Activated T-cell treated with anti-CD3 and anti-CD28 coated beads, Interleukin-2, amount 50 U/mL, for 24 hours (primary cell): ENCODE results near the gene ASMTL.

Experiments used
- DNase-seq: peaks from one replicate; pipeline ENCODE4 v3.0.0-alpha.2; 2020
- H3K27ac Mint-ChIP-seq: 2 replicates; pipeline ENCODE4 v1.8.0; 2020; ENCODE audit warnings: mild to moderate bottlenecking, mixed read lengths
- H3K27me3 Mint-ChIP-seq: 2 replicates; pipeline ENCODE4 v1.8.0; 2020; ENCODE audit warnings: mixed read lengths
- H3K36me3 Mint-ChIP-seq: 2 replicates; pipeline ENCODE4 v1.8.0; 2020; ENCODE audit warnings: low read depth, mixed read lengths
- H3K4me1 Mint-ChIP-seq: 2 replicates; pipeline ENCODE4 v1.8.0; 2020; ENCODE audit warnings: low read depth, mixed read lengths
- H3K4me3 Mint-ChIP-seq: 2 replicates; pipeline ENCODE4 v1.8.0; 2020; ENCODE audit warnings: mild to moderate bottlenecking, moderate library complexity, mixed read lengths
- H3K9me3 Mint-ChIP-seq: 2 replicates; pipeline ENCODE4 v1.8.0; 2020; ENCODE audit warnings: mixed read lengths

ASMTL gene

DNA sequence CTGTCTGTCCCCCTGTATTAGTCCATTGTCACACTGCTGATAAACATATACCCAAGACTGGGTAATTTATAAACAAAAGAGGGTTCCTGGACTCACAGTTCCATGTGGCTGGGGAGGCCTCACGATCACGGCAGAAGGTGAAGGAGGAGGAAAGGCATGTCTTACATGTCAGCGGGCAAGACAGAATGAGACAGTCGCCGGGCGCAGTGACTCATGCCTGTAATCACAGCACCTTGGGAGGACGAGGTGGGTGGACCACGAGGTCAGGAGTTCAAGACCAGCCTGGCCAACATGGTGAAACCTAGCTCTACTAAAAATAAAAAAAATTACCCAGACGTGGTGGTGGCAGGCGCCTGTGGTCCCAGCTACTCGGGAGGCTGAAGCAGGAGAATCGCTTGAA lies 91.4 kb downstream of the ASMTL start:
- H3K27ac Mint-ChIP-seq: no peak overlapping the region
- H3K36me3 Mint-ChIP-seq: peaks cover 17% of the 10 kb centered on the region
- no peak for DNase-seq
- no peaks in the 10 kb centered on the region for H3K27me3 Mint-ChIP-seq
- no peak overlapping the region for H3K4me3 Mint-ChIP-seq
- H3K9me3 Mint-ChIP-seq: no peaks in the 10 kb centered on the region
- peaks cover 1% of the 10 kb centered on the region for H3K4me1 Mint-ChIP-seq

DNA sequence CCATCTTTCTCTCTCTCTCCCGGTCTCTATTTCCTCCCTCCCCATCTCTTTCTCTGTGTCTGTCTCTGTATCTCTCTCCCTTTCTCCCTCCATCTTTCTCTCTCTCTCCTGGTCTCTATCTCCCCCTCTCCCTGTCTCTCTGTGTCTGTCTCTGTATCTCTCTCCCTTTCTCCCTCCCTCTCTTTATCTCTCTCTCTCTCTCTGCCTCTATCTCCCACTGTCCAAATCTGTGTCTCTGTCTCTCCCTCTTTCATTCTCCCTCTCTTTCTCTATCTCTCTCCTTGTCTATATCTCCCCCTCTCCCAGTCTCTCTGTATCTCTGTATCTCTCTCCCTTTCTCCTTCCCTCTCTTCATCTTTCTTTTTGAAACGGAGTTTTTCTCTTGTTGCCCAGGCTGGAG lies 92.5 kb downstream of the ASMTL start:
- DNase-seq: no peak
- Mint-ChIP-seq H3K27me3 (no peaks in the 10 kb centered on the region), H3K36me3 (peaks cover 17% of the 10 kb centered on the region), H3K4me1 (peaks cover 1% of the 10 kb centered on the region), H3K9me3 (no peaks in the 10 kb centered on the region), H3K4me3 (no peak overlapping the region), H3K27ac (no peak overlapping the region)

DNA sequence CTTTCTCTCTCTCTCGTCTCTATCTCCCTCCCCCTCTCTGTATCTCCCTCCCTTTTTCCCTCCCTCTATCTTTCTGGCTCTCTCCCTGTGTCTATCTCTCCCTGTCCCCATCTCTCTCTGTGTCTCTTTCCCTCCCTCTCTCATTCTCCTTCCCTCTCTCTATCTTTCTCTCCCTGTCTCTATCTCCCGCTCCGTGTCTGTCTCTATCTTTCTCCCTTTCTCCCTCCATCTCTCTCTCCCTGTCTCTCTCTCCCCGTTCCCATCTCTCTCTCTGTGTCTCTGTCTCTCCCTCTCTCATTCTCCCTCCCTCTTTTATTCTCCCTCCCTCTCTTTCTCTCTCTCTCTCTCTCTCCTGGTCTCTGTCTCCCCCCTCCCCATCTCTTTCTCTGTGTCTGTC lies 93.2 kb downstream of the ASMTL start:
- H3K4me1 Mint-ChIP-seq: peaks cover 1% of the 10 kb centered on the region
- no peaks in the 10 kb centered on the region for H3K27me3 Mint-ChIP-seq
- no peak overlapping the region for H3K27ac Mint-ChIP-seq
- no peak overlapping the region for H3K4me3 Mint-ChIP-seq
- H3K36me3 Mint-ChIP-seq: peaks cover 15% of the 10 kb centered on the region
- no peaks in the 10 kb centered on the region for H3K9me3 Mint-ChIP-seq
- DNase-seq: no peak

DNA sequence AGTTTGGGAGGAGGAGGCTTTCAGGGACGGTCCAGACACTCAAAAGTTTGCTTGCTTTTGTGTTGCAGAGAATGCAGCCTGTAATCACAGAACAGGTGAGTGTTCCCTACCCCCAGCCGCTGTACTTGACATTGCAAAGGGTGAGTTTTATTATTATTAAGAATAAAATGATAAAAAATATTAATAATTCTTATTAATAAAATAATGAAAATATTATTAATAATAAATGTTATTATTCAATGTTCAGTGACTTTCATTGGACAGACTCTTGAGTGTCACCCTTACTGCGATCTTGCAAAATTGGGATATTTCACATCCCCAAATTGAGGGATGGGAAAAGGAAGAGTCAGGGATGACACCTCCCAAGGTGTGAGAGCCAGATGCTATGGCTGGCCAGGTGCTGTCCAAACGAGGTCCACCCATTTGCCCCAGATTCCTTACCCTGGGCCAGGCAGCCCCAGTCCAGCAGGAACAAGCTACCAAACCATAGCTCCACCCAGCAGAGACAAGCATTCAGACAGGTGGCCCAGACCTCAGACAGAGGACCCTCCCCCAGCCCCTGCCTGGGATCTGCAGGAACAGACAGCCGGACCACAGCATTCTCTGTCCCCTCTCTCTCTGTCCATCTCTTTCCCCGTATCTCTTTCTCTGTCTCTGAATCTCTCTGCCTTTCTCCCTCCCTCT lies 93.8 kb downstream of the ASMTL start:
- H3K9me3 Mint-ChIP-seq: no peaks in the 10 kb centered on the region
- H3K27me3 Mint-ChIP-seq: no peaks in the 10 kb centered on the region

DNA sequence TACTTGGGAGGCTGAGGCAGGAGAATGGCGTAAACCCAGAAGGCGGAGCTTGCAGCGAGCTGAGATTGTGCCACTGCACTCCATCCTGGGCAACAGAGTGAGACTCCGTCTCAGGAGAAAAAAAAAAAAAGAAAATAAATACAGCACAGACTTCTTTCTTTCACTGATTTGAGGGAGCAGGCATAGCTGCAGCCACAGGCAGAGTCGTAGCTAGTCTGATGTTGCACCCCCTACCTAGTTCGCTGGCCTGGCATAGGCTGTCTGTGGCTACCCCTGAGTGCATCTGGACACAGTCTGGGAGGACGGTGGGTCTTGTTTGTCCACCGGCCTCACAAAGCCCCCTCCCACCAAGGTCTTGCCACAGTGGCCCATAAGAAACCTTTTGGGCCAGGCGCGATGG lies 94.7 kb downstream of the ASMTL start:
- no peak overlapping the region for H3K27ac Mint-ChIP-seq

More for the DNA sequence above, 93.8 kb downstream of the ASMTL start:
- no peak overlapping the region for H3K27ac Mint-ChIP-seq
- H3K4me3 Mint-ChIP-seq: no peak overlapping the region
- peaks cover 4% of the 10 kb centered on the region for H3K4me1 Mint-ChIP-seq
- DNase-seq: no peak
- H3K36me3 Mint-ChIP-seq: peaks cover 15% of the 10 kb centered on the region

DNA sequence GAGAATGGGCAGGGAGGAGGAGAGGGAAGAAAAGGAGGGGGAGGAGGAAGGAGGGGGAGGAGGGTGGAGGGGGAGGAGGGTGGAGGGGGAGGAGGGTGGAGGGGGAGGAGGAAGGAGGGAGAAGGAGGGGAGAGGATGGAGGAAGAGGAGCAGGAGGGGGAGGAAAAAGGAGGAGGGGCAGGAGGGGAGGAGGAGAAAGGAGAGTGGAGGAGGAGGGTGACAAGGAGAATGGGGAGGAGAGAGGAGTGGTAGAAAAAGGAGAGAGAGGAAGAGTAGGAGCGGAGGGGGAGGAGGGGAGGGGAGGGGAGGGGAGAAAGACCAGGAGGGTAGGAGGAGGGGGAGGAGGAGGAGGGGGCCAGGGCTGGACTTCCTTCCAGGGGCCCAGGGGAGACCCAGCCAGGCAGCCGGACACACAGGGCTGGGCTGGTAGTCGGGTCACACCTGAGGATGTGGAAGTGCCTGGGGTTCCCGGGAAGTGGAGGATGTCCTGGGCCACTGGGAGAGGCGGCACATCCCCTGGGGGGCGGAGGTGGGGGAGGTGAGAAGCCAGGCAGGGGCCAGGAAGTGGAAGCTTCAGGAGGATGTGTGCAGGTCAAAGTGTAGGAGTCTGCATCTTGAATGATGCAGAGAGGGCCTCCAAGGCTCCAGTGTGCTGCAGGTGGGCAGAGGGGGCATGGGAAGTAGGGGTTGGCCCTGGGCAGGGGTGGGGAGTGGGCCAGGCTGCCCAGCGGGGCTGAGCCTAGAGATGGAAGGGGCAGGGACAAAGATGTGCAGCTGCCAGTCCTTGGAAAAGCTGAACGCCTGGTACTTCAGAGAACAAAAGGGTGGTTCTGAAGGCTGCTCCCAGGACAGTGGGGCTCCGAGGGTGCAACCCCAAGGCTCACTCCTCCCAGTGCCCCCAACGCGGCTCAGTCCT lies 97.3 kb downstream of the ASMTL start:
- no peak for DNase-seq
- peaks cover 3% of the 10 kb centered on the region for H3K4me1 Mint-ChIP-seq
- H3K9me3 Mint-ChIP-seq: no peaks in the 10 kb centered on the region
- H3K36me3 Mint-ChIP-seq: peaks cover 13% of the 10 kb centered on the region
- no peak overlapping the region for H3K4me3 Mint-ChIP-seq
- no peak overlapping the region for H3K27ac Mint-ChIP-seq
- H3K27me3 Mint-ChIP-seq: no peaks in the 10 kb centered on the region

More for the DNA sequence above, 94.7 kb downstream of the ASMTL start:
- peaks cover 4% of the 10 kb centered on the region for H3K4me1 Mint-ChIP-seq
- peaks cover 15% of the 10 kb centered on the region for H3K36me3 Mint-ChIP-seq
- no peak for DNase-seq
- H3K27me3 Mint-ChIP-seq: no peaks in the 10 kb centered on the region
- no peak overlapping the region for H3K4me3 Mint-ChIP-seq
- no peaks in the 10 kb centered on the region for H3K9me3 Mint-ChIP-seq

DNA sequence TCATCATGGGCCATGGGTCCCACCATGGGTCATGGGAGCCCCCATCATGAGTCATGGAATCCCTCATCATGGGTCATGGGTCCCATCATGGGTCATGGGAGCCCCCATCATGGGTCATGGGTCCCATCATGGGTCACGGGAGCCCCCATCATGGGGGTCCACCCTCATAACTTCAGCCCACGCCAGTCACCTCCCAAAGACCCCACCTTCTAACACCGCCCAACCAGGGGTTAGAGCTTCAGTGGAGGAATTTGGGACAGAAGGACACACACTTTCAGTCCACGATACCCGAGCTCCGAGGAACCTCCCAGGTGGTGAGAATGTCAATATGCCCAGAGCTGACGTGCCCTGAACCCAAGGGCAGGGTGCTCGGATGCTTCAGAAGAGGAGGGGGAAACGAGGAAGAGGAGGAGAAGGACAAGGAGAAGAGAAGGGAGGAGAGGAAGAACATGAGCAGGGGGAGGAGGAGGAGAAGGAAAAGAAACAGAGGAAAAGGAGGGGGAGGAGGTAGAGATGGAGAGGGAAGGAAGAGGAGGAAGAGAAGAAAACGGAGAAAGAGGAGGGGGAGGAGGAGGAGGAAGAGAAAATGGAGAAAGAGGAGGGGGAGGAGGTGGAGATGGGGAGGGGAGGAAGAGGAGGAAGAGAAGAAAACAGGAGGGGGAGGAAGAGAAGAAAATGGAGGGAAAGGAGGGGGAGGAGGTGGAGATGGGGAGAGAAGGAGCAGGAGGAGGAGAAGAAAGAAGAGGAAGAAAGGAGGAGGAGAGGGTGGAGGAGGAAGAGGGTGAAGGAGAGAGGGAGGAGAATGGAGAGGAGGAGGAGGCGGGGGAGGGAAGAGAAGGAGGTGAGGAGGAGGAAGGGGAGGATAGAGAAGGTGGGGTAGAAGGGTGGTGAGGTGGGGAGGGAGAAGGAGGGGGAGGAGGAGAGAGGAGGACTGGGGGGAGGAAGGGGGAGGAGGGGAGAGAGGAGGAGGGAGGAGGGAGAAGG lies 98.4 kb downstream of the ASMTL start:
- no peak overlapping the region for H3K4me3 Mint-ChIP-seq
- no peak for DNase-seq
- H3K9me3 Mint-ChIP-seq: no peaks in the 10 kb centered on the region
- no peak overlapping the region for H3K27ac Mint-ChIP-seq
- peaks cover 13% of the 10 kb centered on the region for H3K36me3 Mint-ChIP-seq
- peaks cover 3% of the 10 kb centered on the region for H3K4me1 Mint-ChIP-seq
- no peaks in the 10 kb centered on the region for H3K27me3 Mint-ChIP-seq
